ENCODE results near the gene FUT2.

Gene FUT2

GRCh38 chr19:48750771-48751504 lies 55.2 kb downstream of the FUT2 start:
- H3K36me3 ChIP-seq (ENCODE audit: low read length): no peaks in the 10 kb centered on the region
- H2AFZ ChIP-seq (ENCODE audit: low read depth, low read length, severe bottlenecking): no peak overlapping the region
- no peaks in the 10 kb centered on the region for H3K27me3 ChIP-seq (ENCODE audit: low read length)
- H3K27ac ChIP-seq (ENCODE audit: low read depth, low read length): no peak overlapping the region
- H3K4me3 ChIP-seq (ENCODE audit: insufficient read depth, low read length, poor library complexity, severe bottlenecking): no peak overlapping the region
- H3K4me2 ChIP-seq (ENCODE audit: low read depth, low read length, poor library complexity, severe bottlenecking): no peak overlapping the region
- no peak for TF ChIP-seq CTCF (IDR thresholded peaks at IDR 0.05; ENCODE audit: insufficient read depth, low read length, poor library complexity, severe bottlenecking)
- TF ChIP-seq EZH2phosphoT487 (conservative IDR thresholded peaks at IDR 0.05; ENCODE audit: low read length): no peak
- H3K9me2 ChIP-seq (replicated peaks; ENCODE audit: insufficient read depth, low read length): no peaks in the 10 kb centered on the region
- H3K79me2 ChIP-seq (ENCODE audit: insufficient read depth, low read length): no peaks in the 10 kb centered on the region
- no peaks in the 10 kb centered on the region for H4K20me1 ChIP-seq (ENCODE audit: low read depth, low read length)
- H3K9ac ChIP-seq (ENCODE audit: low read length): no peak overlapping the region
- H3F3A ChIP-seq (ENCODE audit: insufficient read depth): no peaks in the 10 kb centered on the region
- H3K9me3 ChIP-seq (ENCODE audit: insufficient read depth, low read length): no peaks in the 10 kb centered on the region

- TF ChIP-seq EZH2phosphoT487 (conservative IDR thresholded peaks at IDR 0.05; ENCODE audit: low read length) (no peak), CTCF (IDR thresholded peaks at IDR 0.05; ENCODE audit: insufficient read depth, low read length, poor library complexity, severe bottlenecking) (no peak)
- Histone ChIP-seq H3K27me3 (ENCODE audit: low read length) (no peaks in the 10 kb centered on the region), H3K79me2 (ENCODE audit: insufficient read depth, low read length) (no peaks in the 10 kb centered on the region), H3K4me2 (ENCODE audit: low read depth, low read length, poor library complexity, severe bottlenecking) (peak overlapping the region; percentile 47), H3K4me3 (ENCODE audit: insufficient read depth, low read length, poor library complexity, severe bottlenecking) (no peak overlapping the region), H3K9ac (ENCODE audit: low read length) (peak overlapping the region; percentile 28; the same call in 1 of the 2 replicates), H4K20me1 (ENCODE audit: low read depth, low read length) (no peaks in the 10 kb centered on the region), H3K9me3 (ENCODE audit: insufficient read depth, low read length) (no peaks in the 10 kb centered on the region), H3K27ac (ENCODE audit: low read depth, low read length) (no peak overlapping the region), H3K36me3 (ENCODE audit: low read length) (no peaks in the 10 kb centered on the region), H3K9me2 (replicated peaks; ENCODE audit: insufficient read depth, low read length) (no peaks in the 10 kb centered on the region), H2AFZ (ENCODE audit: low read depth, low read length, severe bottlenecking) (peak overlapping the region; percentile 28), H3F3A (ENCODE audit: insufficient read depth) (no peaks in the 10 kb centered on the region)
Observed at GRCh38 chr19:48751845-48752495, 56.2 kb downstream of the FUT2 start.

- Histone ChIP-seq H2AFZ (ENCODE audit: low read depth, low read length, severe bottlenecking) (peak within 1 kb of the TSS; percentile 28), H3K4me3 (ENCODE audit: insufficient read depth, low read length, poor library complexity, severe bottlenecking) (no peak within 1 kb of the TSS), H3K9ac (ENCODE audit: low read length) (peak within 1 kb of the TSS; percentile 28; the same call in 1 of the 2 replicates), H3K36me3 (ENCODE audit: low read length) (no peaks in the 10 kb centered on the region), H4K20me1 (ENCODE audit: low read depth, low read length) (no peaks in the 10 kb centered on the region), H3K79me2 (ENCODE audit: insufficient read depth, low read length) (no peaks in the 10 kb centered on the region), H3K9me3 (ENCODE audit: insufficient read depth, low read length) (no peaks in the 10 kb centered on the region), H3K27me3 (ENCODE audit: low read length) (no peaks in the 10 kb centered on the region), H3K4me2 (ENCODE audit: low read depth, low read length, poor library complexity, severe bottlenecking) (peak within 1 kb of the TSS; percentile 47), H3F3A (ENCODE audit: insufficient read depth) (no peaks in the 10 kb centered on the region), H3K27ac (ENCODE audit: low read depth, low read length) (no peak within 1 kb of the TSS), H3K9me2 (replicated peaks; ENCODE audit: insufficient read depth, low read length) (no peaks in the 10 kb centered on the region)
- no peak for TF ChIP-seq CTCF (IDR thresholded peaks at IDR 0.05; ENCODE audit: insufficient read depth, low read length, poor library complexity, severe bottlenecking)
- no peak for TF ChIP-seq EZH2phosphoT487 (conservative IDR thresholded peaks at IDR 0.05; ENCODE audit: low read length)
Observed at GRCh38 chr19:48752496-48753365, 57.0 kb downstream of the FUT2 start, which contains the start of gene FUT1. FUT1 (minus strand) TSS chr19:48752641; CDS start chr19:48751281, 1,360 bp downstream.
